ENCODE measurements around the gene ZBTB5. TPM values are rescaled to one million over a fixed set of nuclear protein-coding genes. Genes with fewer than 3 reads are reported as not detected.

Gene ZBTB5
- total and polyA plus RNA-seq, 2 of the 4 experiments (the other 2 are of a cell fraction) = 6.3 to 9.1 TPM

DNA sequence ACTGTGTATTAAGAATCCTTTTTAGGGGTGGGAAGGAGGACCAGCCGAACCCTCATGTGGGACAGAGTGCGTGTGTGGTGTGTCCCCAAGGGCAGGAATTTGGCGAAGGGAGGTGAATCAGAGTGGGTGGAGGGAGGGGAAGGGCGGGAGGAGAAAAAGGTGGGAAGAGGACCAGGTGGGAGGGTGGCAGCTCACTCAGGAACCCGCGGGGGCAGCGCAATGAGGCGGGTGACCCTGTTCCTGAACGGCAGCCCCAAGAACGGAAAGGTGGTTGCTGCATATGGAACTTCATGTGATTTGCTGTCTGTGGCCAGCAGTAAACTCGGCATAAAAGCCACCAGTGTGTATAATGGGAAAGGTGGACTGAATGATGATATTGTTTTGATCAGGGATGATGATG lies 11.7 kb upstream of the ZBTB5 start:
- no peak overlapping the region for H3K14ac ChIP-seq (replicated peaks; ENCODE audit: low read depth, low read length)
- no peak overlapping the region for H3K18ac ChIP-seq (ENCODE audit: low read depth, low read length)
- POLR2A ChIA-PET (ENCODE audit: unreplicated experiment) = no interaction called here
- H3K23ac ChIP-seq (ENCODE audit: low read depth, low read length) = no peak overlapping the region
- H3K9ac ChIP-seq (ENCODE audit: low read depth, low read length) = no peak overlapping the region
- no peak overlapping the region for H2AFZ ChIP-seq (replicated peaks; ENCODE audit: low read length, poor library complexity)
- no peak for TF ChIP-seq BHLHE40 (IDR thresholded peaks at IDR 0.05; ENCODE audit: low read depth, low read length)
- TF ChIP-seq POLR2A (IDR thresholded peaks at IDR 0.05; ENCODE audit: low read depth, low read length) = no peak
- TF ChIP-seq CEBPB (IDR thresholded peaks at IDR 0.05; ENCODE audit: low read depth, low read length) = no peak
- TF ChIP-seq, protein P1, sequence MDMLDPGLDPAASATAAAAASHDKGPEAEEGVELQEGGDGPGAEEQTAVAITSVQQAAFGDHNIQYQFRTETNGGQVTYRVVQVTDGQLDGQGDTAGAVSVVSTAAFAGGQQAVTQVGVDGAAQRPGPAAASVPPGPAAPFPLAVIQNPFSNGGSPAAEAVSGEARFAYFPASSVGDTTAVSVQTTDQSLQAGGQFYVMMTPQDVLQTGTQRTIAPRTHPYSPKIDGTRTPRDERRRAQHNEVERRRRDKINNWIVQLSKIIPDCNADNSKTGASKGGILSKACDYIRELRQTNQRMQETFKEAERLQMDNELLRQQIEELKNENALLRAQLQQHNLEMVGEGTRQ (IDR thresholded peaks at IDR 0.05; ENCODE audit: low read depth, low read length) = no peak
- TF ChIP-seq CHD1 (IDR thresholded peaks at IDR 0.05; ENCODE audit: low read depth, low read length) = no peak
- no peak for TF ChIP-seq SMC3 (IDR thresholded peaks at IDR 0.05; ENCODE audit: low read depth, low read length)
- TF ChIP-seq MAFK (IDR thresholded peaks at IDR 0.05; ENCODE audit: low read depth, low read length) = no peak
- in situ Hi-C loops (cut with MboI; ENCODE audit: low sequenced_read_pairs) (loop anchor here (25.0 kb wide), 2 partner anchors 585 to 885 kb away; partner anchors contain the start of gene SHB), intact Hi-C loops (cut with micrococcal nuclease) (no loop called here), dilution Hi-C loops (cut with HindIII; ENCODE audit: low sequenced_read_pairs, unreplicated experiment) (no loop called here)
- H3K9me1 ChIP-seq (ENCODE audit: insufficient read depth, low read length) = peaks cover 3% of the 10 kb centered on the region; the same call in 1 of the 2 replicates
- no peak overlapping the region for H3K56ac ChIP-seq (ENCODE audit: extremely low read depth, insufficient read depth, low read length)
- no peak overlapping the region for H2BK15ac ChIP-seq (ENCODE audit: low read depth, low read length)
- H3K27ac ChIP-seq (ENCODE audit: insufficient read depth, low read length) = no peak overlapping the region
- H4K5ac ChIP-seq (ENCODE audit: low read depth, low read length) = no peak overlapping the region
- no peaks in the 10 kb centered on the region for H3K36me3 ChIP-seq (ENCODE audit: control insufficient read depth, insufficient read depth, low read length)
- no peaks in the 10 kb centered on the region for H4K20me1 ChIP-seq (ENCODE audit: insufficient read depth, low read length)
- no peak overlapping the region for H3K4me3 ChIP-seq (ENCODE audit: insufficient read depth, low read depth, low read length)
- no peak overlapping the region for H2BK120ac ChIP-seq (ENCODE audit: low read depth, low read length)
- no peaks in the 10 kb centered on the region for H3K79me1 ChIP-seq (ENCODE audit: low read depth in 1 of 2, low read length in 2 of 2)
- H4K8ac ChIP-seq (ENCODE audit: low read depth in 2 of 2, low read length in 2 of 2) = no peak overlapping the region
- H3K4me1 ChIP-seq (ENCODE audit: control insufficient read depth, insufficient read depth, low read length) = peaks cover 2% of the 10 kb centered on the region
- no peak overlapping the region for H3K4ac ChIP-seq (ENCODE audit: low read depth, low read length)
- no TSS peak for BruUV-seq (replicated peaks)
- ATAC-seq (ENCODE audit: low read depth) (no peak), DNase-seq (no peak)
- CTCF ChIA-PET = no interaction called here
- H2BK20ac ChIP-seq (ENCODE audit: low read depth, low read length) = no peak overlapping the region
- H3K27me3 ChIP-seq (ENCODE audit: control insufficient read depth, insufficient read depth, low read length) = peaks cover 10% of the 10 kb centered on the region
- H2AK9ac ChIP-seq (replicated peaks; ENCODE audit: low read depth, low read length, poor library complexity) = no peak overlapping the region
- H3K9me3 ChIP-seq (ENCODE audit: control insufficient read depth, insufficient read depth, low read length) = no peaks in the 10 kb centered on the region; the same call in 1 of the 2 replicates
- H4K91ac ChIP-seq (ENCODE audit: insufficient read depth, low read depth, low read length) = no peak overlapping the region
- no peak overlapping the region for H3K4me2 ChIP-seq (ENCODE audit: low read depth, low read length)
- no peak overlapping the region for H2BK5ac ChIP-seq (ENCODE audit: low read depth, low read length, poor library complexity, severe bottlenecking)
- H2AK5ac ChIP-seq (ENCODE audit: low read depth, low read length) = no peak overlapping the region
- 76% methylated on average over 8 of the region's 11 CpGs; no CpG with 5 or more reads in 1 of the 2 experiments for WGBS, 2 experiments (ENCODE audit: extremely low coverage in 2 of 2, insufficient read length in 1 of 2)

Measured in IMR-90 (cell line).